ENCODE data around the gene DGKZ. TPM values are rescaled to one million over a fixed set of nuclear protein-coding genes. Genes with fewer than 3 reads are reported as not detected.

The DGKZ gene
- total and polyA plus RNA-seq, 2 of the 13 experiments (the other 11 are each of a cell fraction or from before 2014, with no cell fraction given): 15.8 to 20.7 TPM

DNA sequence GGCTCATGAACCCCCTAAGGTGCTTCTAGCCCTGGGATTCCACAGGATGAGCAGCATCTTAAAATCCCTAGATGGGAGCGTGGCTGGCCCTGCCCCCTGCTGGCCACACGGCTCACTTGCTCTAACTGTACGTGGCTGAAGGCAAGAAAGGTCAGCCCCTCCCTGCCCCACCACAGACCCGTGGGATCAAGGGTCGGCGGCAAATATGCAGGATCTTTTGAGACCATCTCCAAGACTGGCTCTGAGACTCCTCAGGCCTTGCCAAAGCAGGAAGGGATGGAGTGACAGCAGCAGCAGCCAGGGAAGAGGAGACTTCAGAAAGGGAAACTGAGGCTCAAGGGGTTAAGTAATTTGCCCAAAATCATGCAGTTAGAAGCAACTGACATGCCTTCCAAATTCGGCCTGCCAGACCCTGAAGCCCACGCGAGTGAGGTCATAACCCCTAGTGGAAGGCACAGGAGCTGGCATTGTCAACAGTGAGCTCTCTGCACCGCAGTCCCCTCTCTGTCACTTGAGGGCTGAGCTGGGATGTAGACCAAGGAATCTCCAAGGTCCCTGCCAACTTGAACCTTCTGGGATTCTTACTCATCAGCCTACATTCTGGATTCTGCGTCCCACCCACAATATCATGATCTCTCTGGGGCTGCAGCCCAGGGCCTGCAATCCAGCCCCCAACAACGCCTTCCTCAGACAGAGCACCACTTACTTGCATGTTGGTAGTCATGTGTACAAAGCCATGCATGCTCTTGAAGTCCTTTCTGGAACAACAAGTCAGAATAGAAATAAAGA is 38.4 kb upstream of the DGKZ start:
- Histone ChIP-seq H3K27ac (ENCODE audit: extremely low read length, insufficient read depth, low read length) (no peak overlapping the region), H4K20me1 (ENCODE audit: insufficient read depth, low read length) (no peaks in the 10 kb centered on the region), H3K9ac (ENCODE audit: insufficient read depth, low read depth, low read length) (no peak overlapping the region), H3K79me2 (ENCODE audit: insufficient read depth, low read length) (no peaks in the 10 kb centered on the region), H3K36me3 (replicated peaks in 1 of 2; ENCODE audit: control insufficient read depth in 1 of 2, insufficient read depth in 2 of 2, low read length in 2 of 2) (no peaks in the 10 kb centered on the region), H3K4me3 (replicated peaks in 1 of 3; ENCODE audit: insufficient read depth in 1 of 3, low read depth in 2 of 3, low read length in 3 of 3) (no peak overlapping the region), H3K27me3 (ENCODE audit: control insufficient read depth in 1 of 2, insufficient read depth in 2 of 2, low read length in 2 of 2) (peaks cover 3 to 9% of the 10 kb centered on the region in 2 experiments; a peak in 3 of 5 replicates), H2AFZ (ENCODE audit: low read length) (no peak overlapping the region), H3K4me2 (ENCODE audit: low read depth, low read length) (no peak overlapping the region), H3K9me3 (ENCODE audit: low read length) (no peaks in the 10 kb centered on the region), H3K4me1 (ENCODE audit: insufficient read depth, low read length) (peaks cover 34% of the 10 kb centered on the region)
- ChIA-PET POLR2A (interaction anchor here (4.1 kb wide), 1 partner anchor 66 kb away, joined by 31 read pairs; no protein-coding TSS in a partner anchor), CTCF (ENCODE audit: low intra/inter-chr PET ratio, low total read pairs) (interaction anchor here (1.2 to 3.4 kb wide), 4 partner anchors 61 to 70 kb away, joined by 4 to 57 read pairs (median 12); no protein-coding TSS in a partner anchor)
- peak; percentile 39 for DNase-seq (ENCODE audit: low spot score)
- in situ Hi-C loops (cut with HindIII; ENCODE audit: extremely low pct_ligation_motif_present, low pct_unique_long_range_greater_than_20kb): no loop called here
- no TSS peak for BruUV-seq (replicated peaks)
- ATAC-seq: peak; percentile 85
- peak; percentile 36 for FAIRE-seq
- WGBS (ENCODE audit: low lambda C conversion rate): 14% methylated on average over 10 of the region's 12 CpGs
- intact Hi-C loops (cut with micrococcal nuclease; ENCODE audit: unreplicated experiment): loop anchor here (1.0 kb wide), 3 partner anchors 57 to 70 kb away; no protein-coding TSS in a partner anchor
- TF ChIP-seq HNF4A (CRISPR knock-in tag; IDR thresholded peaks at IDR 0.05) (peak; percentile 58), GMEB1 (CRISPR knock-in tag; IDR thresholded peaks at IDR 0.05; ENCODE audit: borderline replicate concordance) (no peak), SALL1 (CRISPR knock-in tag; IDR thresholded peaks at IDR 0.05) (peak; percentile 54), ZNF687 (CRISPR knock-in tag; IDR thresholded peaks at IDR 0.05) (peak; percentile 21; the same call in 1 of the 2 replicates), GATAD2A (CRISPR knock-in tag; IDR thresholded peaks at IDR 0.05) (0 out of 2 replicates have a peak, but pooled peaks have one; percentile 13), THRA (CRISPR knock-in tag; IDR thresholded peaks at IDR 0.05; ENCODE audit: borderline replicate concordance) (peak; percentile 53; the same call in 1 of the 2 replicates), MYC (CRISPR knock-in tag; IDR thresholded peaks at IDR 0.05; ENCODE audit: borderline replicate concordance) (peak; percentile 47; the same call in 1 of the 2 replicates), MEIS2 (CRISPR knock-in tag; IDR thresholded peaks at IDR 0.05) (peak; percentile 56; the same call in 1 of the 2 replicates), SP2 (CRISPR knock-in tag; IDR thresholded peaks at IDR 0.05) (no peak), ZNF556 (CRISPR knock-in tag; IDR thresholded peaks at IDR 0.05; ENCODE audit: borderline replicate concordance) (no peak), MATR3 (CRISPR knock-in tag; IDR thresholded peaks at IDR 0.05) (no peak), TEAD3 (CRISPR knock-in tag; optimal IDR thresholded peaks at IDR 0.05; ENCODE audit: borderline replicate concordance) (peak; percentile 38)
- TF ChIP-seq, protein P1, sequence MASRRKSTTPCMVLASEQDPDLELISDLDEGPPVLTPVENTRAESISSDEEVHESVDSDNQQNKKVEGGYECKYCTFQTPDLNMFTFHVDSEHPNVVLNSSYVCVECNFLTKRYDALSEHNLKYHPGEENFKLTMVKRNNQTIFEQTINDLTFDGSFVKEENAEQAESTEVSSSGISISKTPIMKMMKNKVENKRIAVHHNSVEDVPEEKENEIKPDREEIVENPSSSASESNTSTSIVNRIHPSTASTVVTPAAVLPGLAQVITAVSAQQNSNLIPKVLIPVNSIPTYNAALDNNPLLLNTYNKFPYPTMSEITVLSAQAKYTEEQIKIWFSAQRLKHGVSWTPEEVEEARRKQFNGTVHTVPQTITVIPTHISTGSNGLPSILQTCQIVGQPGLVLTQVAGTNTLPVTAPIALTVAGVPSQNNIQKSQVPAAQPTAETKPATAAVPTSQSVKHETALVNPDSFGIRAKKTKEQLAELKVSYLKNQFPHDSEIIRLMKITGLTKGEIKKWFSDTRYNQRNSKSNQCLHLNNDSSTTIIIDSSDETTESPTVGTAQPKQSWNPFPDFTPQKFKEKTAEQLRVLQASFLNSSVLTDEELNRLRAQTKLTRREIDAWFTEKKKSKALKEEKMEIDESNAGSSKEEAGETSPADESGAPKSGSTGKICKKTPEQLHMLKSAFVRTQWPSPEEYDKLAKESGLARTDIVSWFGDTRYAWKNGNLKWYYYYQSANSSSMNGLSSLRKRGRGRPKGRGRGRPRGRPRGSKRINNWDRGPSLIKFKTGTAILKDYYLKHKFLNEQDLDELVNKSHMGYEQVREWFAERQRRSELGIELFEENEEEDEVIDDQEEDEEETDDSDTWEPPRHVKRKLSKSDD (CRISPR knock-in tag; IDR thresholded peaks at IDR 0.05; ENCODE audit: low read depth): no peak

Data from HepG2 (cell line).